ENCODE measurements around the gene PLXNB3.

DNA sequence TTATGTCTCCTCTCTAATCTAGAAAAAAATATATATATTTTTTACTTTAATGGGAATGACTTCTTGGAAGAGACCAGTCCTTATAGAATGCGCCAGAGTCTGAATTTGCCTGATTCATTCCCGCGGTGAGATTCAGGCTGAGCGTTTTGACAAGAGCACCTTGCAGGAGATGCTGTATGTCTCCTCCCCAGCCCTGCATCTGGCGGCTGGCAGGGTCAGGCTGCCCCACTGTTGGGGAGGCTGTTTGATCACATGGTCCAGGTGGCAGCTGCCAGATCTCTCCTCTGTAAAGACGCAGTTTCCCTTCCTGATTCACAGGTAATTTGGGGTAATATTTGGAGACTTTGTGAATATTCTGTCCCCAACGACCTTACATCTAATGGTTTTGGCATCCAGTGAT, 56.6 kb downstream of the PLXNB3 start:
- TF ChIP-seq POLR2AphosphoS5 (IDR thresholded peaks at IDR 0.05; ENCODE audit: low read depth, low read length) = no peak
- TF ChIP-seq TAF1 (IDR thresholded peaks at IDR 0.05; ENCODE audit: low read depth, low read length) = no peak
- TF ChIP-seq POLR2A (IDR thresholded peaks at IDR 0.05; ENCODE audit: low read depth, low read length) = no peak
- no peak for TF ChIP-seq PAX5 (IDR thresholded peaks at IDR 0.05; ENCODE audit: insufficient read depth, low read length, severe bottlenecking)
- no peak for TF ChIP-seq SPI1 (IDR thresholded peaks at IDR 0.05; ENCODE audit: low read depth, low read length)
- TF ChIP-seq POU2F2 (IDR thresholded peaks at IDR 0.05; ENCODE audit: low read depth, low read length) = no peak
